CD4-positive, alpha-beta T cell (primary cell): ENCODE results near the gene MTRF1. TPM values are rescaled to one million over a fixed set of nuclear protein-coding genes. Genes with fewer than 3 reads are reported as not detected.

Experiments
- ATAC-seq: fragments of 200-7000 bp; cut with Tn5 transposase; one replicate; pipeline ENCODE4 v1.10.0; 2022; ENCODE audit warnings: mild to moderate bottlenecking; ENCODE audit not compliant: poor library complexity
- CTCF ChIA-PET: fragments of 350-600 bp; sonication (Branson Sonifier 250); formaldehyde crosslinking; loops from one replicate; lab custom pipeline; 2021; ENCODE audit warnings: antibody characterized with exemption, inconsistent platforms; lab: Charles Lee
- POLR2A ChIA-PET: fragments of 350-600 bp; sonication (Branson Sonifier 250); formaldehyde crosslinking; loops from one replicate; lab custom pipeline; 2021; ENCODE audit warnings: antibody characterized with exemption, inconsistent platforms; lab: Charles Lee
- DNase-seq, 14 experiments: peaks; one replicate each; pipeline ENCODE4 v3.0.0-alpha.2; 2013 to 2020; ENCODE audit warnings: mixed read lengths in 2 of 14
- H3K27ac ChIP-seq, 2 donors: one replicate each; pipeline versions ENCODE4 v1.5.1 to v1.7.0; 2013; ENCODE audit warnings: low read length in 2 of 2, low read depth in 1 of 2, mild to moderate bottlenecking in 1 of 2
- H3K27me3 ChIP-seq, 2 experiments: 1 replicate in 1 of 2; 2 replicates in 1 of 2; pipeline versions ENCODE4 v1.6.1 to v1.7.0; 2013; ENCODE audit warnings: low read length in 2 of 2, control low read depth in 1 of 2, mild to moderate bottlenecking in 1 of 2, moderate library complexity in 1 of 2; ENCODE audit not compliant: insufficient read depth in 2 of 2, control insufficient read depth in 1 of 2
- H3K36me3 ChIP-seq: one replicate; pipeline ENCODE4 v1.6.1; 2013; ENCODE audit warnings: low read length, control low read depth; ENCODE audit not compliant: insufficient read depth
- H3K4me1 ChIP-seq: one replicate; pipeline ENCODE4 v1.6.1; 2013; ENCODE audit warnings: low read length, control low read depth; ENCODE audit not compliant: insufficient read depth
- H3K4me3 ChIP-seq: one replicate; pipeline ENCODE4 v1.5.1; 2013; ENCODE audit warnings: mild to moderate bottlenecking, low read length, moderate library complexity
- H3K9me3 ChIP-seq, 2 experiments: 1 replicate in 1 of 2; 2 replicates in 1 of 2; pipeline versions ENCODE4 v1.6.1 to v1.7.0; 2013; ENCODE audit warnings: low read length in 2 of 2, mild to moderate bottlenecking in 2 of 2, control low read depth in 1 of 2, moderate library complexity in 1 of 2; ENCODE audit not compliant: control insufficient read depth in 1 of 2, insufficient read depth in 1 of 2
- H3K27ac Mint-ChIP-seq: one replicate; pipeline ENCODE4 v1.8.0; 2020; ENCODE audit warnings: mixed read lengths
- H3K27me3 Mint-ChIP-seq: one replicate; pipeline ENCODE4 v1.8.0; 2021; ENCODE audit warnings: mixed read lengths
- H3K36me3 Mint-ChIP-seq: one replicate; pipeline ENCODE4 v1.8.0; 2021; ENCODE audit warnings: low read depth, mixed read lengths
- H3K4me1 Mint-ChIP-seq: one replicate; pipeline ENCODE4 v1.8.0; 2021; ENCODE audit warnings: low read depth, mixed read lengths
- H3K4me3 Mint-ChIP-seq: one replicate; pipeline ENCODE4 v1.8.0; 2020; ENCODE audit warnings: mild to moderate bottlenecking, mixed read lengths
- H3K9me3 Mint-ChIP-seq: one replicate; pipeline ENCODE4 v1.8.0; 2020; ENCODE audit warnings: mixed read lengths
- CTCF ChIP-seq: fragments of 200-600 bp; IDR thresholded peaks from one replicate; pipeline ENCODE4 v1.8.0; 2022; ENCODE audit warnings: antibody characterized with exemption, mild to moderate bottlenecking
- intact Hi-C, 2 experiments: fragments of 100-400 bp; cut with DNase I in 1 of 2; cut with micrococcal nuclease in 1 of 2; formaldehyde crosslinking; loops; one replicate each; pipeline versions ENCODE4 v1.15.1 to v1.9.0; 2023 to 2025; cut with DNase I, micrococcal nuclease
- total RNA-seq, 174 experiments: library from RNA in 2 of 174; stranded (reverse) in 2 of 174; gene quantifications; one replicate each; pipeline ENCODE4 v1.2.3 and lab custom pipeline; 2021 to 2026

The MTRF1 gene
- total RNA-seq, 2 experiments from 2014 or later, result 15.7 to 17.8 TPM

- Mint-ChIP-seq H3K4me3 (no peak overlapping the region), H3K27me3 (no peaks in the 10 kb centered on the region), H3K27ac (no peak overlapping the region), H3K36me3 (peaks cover 79% of the 10 kb centered on the region), H3K4me1 (no peaks in the 10 kb centered on the region), H3K9me3 (no peaks in the 10 kb centered on the region)
- Histone ChIP-seq H3K27me3 (no peaks in the 10 kb centered on the region), H3K9me3 (no peaks in the 10 kb centered on the region), H3K36me3 (no peaks in the 10 kb centered on the region), H3K4me1 (no peaks in the 10 kb centered on the region), H3K27ac (no peak overlapping the region), H3K4me3 (no peak overlapping the region)
- DNase-seq (no peak), ATAC-seq (no peak)
- TF ChIP-seq CTCF, result no peak
- intact Hi-C loops, result loop anchor here in 1 of 2 experiments (10.0 kb wide), 1 partner anchor 425 kb away; no protein-coding TSS in a partner anchor
- ChIA-PET POLR2A (no interaction called here), CTCF (no interaction called here)
These were observed 34.0 kb downstream of the MTRF1 start for GRCh38 chr13:41229356-41229755.

GRCh38 chr13:41224113-41225110, 39.0 kb downstream of the MTRF1 start:
- TF ChIP-seq CTCF, result no peak
- H3K9me3 ChIP-seq, result no peaks in the 10 kb centered on the region
- ChIA-PET CTCF (no interaction called here), POLR2A (no interaction called here)
- no peak overlapping the region for H3K4me3 Mint-ChIP-seq
- H3K27me3 ChIP-seq, result no peaks in the 10 kb centered on the region
- intact Hi-C loops, result loop anchor here in 1 of 2 experiments (1.0 to 10.0 kb wide), 3 partner anchors 147 to 430 kb away; no protein-coding TSS in a partner anchor
- no peak overlapping the region for H3K27ac ChIP-seq
- DNase-seq, result no peak
- H3K36me3 ChIP-seq, result peaks cover 4% of the 10 kb centered on the region
- H3K9me3 Mint-ChIP-seq, result no peaks in the 10 kb centered on the region
- peaks cover 70% of the 10 kb centered on the region for H3K36me3 Mint-ChIP-seq
- H3K27me3 Mint-ChIP-seq, result no peaks in the 10 kb centered on the region
- no peak overlapping the region for H3K27ac Mint-ChIP-seq
- H3K4me1 Mint-ChIP-seq, result no peaks in the 10 kb centered on the region
- no peak for ATAC-seq
- no peak overlapping the region for H3K4me3 ChIP-seq
- H3K4me1 ChIP-seq, result no peaks in the 10 kb centered on the region

GRCh38 chr13:41222259-41222852, 41.0 kb downstream of the MTRF1 start:
- Mint-ChIP-seq H3K4me1 (no peaks in the 10 kb centered on the region), H3K27ac (no peak overlapping the region), H3K36me3 (peaks cover 57% of the 10 kb centered on the region), H3K9me3 (no peaks in the 10 kb centered on the region), H3K4me3 (no peak overlapping the region), H3K27me3 (no peaks in the 10 kb centered on the region)
- Histone ChIP-seq H3K36me3 (peaks cover 4% of the 10 kb centered on the region), H3K9me3 (no peaks in the 10 kb centered on the region), H3K4me1 (no peaks in the 10 kb centered on the region), H3K27me3 (no peaks in the 10 kb centered on the region), H3K27ac (no peak overlapping the region), H3K4me3 (no peak overlapping the region)
- peak; percentile 82 for TF ChIP-seq CTCF
- CTCF ChIA-PET, result interaction anchor here (0.6 to 0.9 kb wide), 4 partner anchors 10 to 163 kb away, joined by 3 to 5 read pairs (median 3); no protein-coding TSS in a partner anchor
- POLR2A ChIA-PET, result no interaction called here
- DNase-seq (peak in 13 of 14 experiments; percentile 27 to 74 (median 38)), ATAC-seq (peak; percentile 91)
- intact Hi-C loops, result loop anchor here (1.0 to 10.0 kb wide), 3 partner anchors 147 to 432 kb away; no protein-coding TSS in a partner anchor
